Epithelial cell of proximal tubule (primary cell): ENCODE measurements around the gene DGKE. TPM values are rescaled to one million over a fixed set of nuclear protein-coding genes. Genes with fewer than 3 reads are reported as not detected.

Experiments used
- DNase-seq: peaks from one replicate; pipeline ENCODE4 v3.0.0-alpha.2; 2011; ENCODE audit warnings: low read depth
- H3K4me3 ChIP-seq: 2 replicates; pipeline ENCODE4 v1.5.1; 2011; ENCODE audit warnings: low read depth, mild to moderate bottlenecking, low read length
- total RNA-seq: library from RNA; depleted of rRNA; stranded (reverse); fragments of >200 nt; gene quantifications from 2 replicates; pipeline ENCODE4 v1.2.3, GENCODE V29; 2015
- TF ChIP-seq, protein P1 (sequence below): conservative IDR thresholded peaks from 2 replicates; pipeline ENCODE4 v1.5.1; 2012; ENCODE audit warnings: low read depth, mild to moderate bottlenecking, low read length

DGKE gene
- total RNA-seq, 1 donor from 2014 or later = 3.3 TPM

DNA sequence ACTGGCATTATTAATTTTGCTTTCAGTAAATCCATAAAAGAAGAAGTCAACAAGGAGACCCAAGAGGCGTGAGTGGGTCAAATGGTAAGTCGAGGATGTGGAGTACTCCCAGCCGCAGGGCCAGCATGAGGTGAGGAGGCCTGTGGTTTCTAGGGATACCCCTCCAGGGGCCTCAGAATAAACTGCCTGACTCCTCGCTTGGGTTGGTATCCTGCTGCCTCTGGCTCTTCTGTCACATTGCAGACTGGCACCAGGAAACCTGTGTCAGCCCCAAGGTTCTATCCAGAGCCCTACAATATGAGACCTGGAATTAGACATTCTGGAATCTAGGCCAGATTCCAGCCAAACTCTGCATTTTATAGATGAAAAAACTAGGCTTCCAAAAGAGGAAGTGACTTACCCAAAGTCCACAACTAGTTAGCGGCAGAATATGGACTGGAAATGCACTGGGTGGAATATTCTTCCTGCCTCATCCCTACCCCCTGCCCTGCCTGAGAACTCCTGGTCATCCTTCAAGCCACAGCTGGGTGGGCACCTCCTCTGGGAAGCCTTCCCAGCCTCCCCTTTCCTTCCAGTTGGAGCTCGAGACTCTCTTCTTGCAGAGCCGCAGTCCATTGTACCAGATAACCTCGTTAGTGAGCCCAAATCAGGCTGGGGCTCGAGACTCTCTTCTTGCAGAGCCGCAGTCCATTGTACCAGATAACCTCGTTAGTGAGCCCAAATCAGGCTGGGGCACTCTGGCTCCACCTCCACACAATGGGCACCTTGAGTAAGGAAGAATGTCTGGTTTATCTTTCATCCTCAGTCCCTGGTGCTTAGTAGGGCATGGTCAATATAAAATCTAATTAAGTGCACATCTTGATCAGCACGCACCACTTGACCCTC lies 22.8 kb upstream of the DGKE start:
- no peak for DNase-seq
- TF ChIP-seq, protein P1, sequence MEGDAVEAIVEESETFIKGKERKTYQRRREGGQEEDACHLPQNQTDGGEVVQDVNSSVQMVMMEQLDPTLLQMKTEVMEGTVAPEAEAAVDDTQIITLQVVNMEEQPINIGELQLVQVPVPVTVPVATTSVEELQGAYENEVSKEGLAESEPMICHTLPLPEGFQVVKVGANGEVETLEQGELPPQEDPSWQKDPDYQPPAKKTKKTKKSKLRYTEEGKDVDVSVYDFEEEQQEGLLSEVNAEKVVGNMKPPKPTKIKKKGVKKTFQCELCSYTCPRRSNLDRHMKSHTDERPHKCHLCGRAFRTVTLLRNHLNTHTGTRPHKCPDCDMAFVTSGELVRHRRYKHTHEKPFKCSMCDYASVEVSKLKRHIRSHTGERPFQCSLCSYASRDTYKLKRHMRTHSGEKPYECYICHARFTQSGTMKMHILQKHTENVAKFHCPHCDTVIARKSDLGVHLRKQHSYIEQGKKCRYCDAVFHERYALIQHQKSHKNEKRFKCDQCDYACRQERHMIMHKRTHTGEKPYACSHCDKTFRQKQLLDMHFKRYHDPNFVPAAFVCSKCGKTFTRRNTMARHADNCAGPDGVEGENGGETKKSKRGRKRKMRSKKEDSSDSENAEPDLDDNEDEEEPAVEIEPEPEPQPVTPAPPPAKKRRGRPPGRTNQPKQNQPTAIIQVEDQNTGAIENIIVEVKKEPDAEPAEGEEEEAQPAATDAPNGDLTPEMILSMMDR = no peak
- H3K4me3 ChIP-seq = no peak overlapping the region

DNA sequence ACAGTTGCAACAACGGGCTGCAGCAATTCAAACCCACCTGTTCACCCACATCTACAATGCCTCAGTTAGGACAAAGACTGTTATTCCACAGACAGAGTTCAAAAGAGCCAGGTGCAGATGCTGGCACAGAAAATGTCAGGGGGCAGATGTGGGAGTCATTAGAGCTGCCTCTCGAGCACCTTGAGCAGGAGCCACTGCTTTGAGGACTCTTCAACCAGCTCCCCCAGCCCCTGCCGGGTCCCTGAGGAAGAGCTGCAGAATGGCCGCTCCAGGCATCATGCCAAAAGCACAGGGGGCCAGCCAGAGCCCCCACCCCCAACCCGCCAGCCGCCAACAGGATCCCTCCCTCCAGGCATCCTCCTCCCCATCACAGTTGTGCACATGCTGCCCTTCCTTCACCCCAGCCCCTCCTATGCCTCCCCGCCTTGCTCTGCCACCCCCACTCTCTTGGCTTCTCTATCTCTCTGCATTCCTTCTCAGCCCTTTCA lies 21.0 kb upstream of the DGKE start:
- H3K4me3 ChIP-seq = no peak overlapping the region
- TF ChIP-seq, protein P1 = no peak
- no peak for DNase-seq

DNA sequence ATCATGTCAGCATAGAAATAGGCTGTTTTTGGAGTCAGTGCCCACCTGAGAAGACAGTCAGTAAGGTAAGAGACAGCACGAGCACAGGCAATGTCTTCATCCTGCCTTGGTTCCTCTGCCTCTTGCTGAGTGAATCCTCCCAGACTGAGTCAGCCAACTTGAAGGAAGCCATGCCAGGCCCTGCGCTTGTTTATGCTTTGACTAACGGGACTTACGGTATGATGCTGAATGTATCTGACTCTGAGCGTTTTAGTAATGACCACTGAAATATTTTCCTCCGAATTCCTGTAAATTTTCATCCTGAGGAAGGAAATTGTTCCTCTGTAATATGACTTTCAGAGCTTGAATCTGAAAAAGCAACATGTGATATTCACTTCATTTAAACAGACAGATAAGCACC lies 18.2 kb upstream of the DGKE start:
- H3K4me3 ChIP-seq = no peak overlapping the region
- no peak for DNase-seq
- TF ChIP-seq, protein P1 = no peak

DNA sequence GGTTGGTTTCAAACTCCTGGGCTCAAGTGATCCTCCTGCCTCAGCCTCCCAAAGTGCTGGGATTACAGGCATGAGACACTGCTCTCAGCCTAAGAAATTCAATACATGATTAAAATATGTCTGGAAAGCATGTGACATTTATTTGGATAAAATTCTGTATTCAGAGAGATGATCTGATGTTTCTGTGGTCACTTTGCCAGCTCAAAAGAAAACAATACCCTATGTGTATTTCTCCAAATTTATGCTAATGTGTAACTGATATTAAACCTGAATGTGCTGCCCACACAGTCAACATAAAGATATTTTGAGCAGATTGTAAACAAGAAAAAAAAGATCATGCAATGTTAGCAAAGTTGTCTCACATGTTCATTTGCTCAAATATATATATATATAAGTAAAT lies 16.9 kb upstream of the DGKE start:
- TF ChIP-seq, protein P1 = no peak

DNA sequence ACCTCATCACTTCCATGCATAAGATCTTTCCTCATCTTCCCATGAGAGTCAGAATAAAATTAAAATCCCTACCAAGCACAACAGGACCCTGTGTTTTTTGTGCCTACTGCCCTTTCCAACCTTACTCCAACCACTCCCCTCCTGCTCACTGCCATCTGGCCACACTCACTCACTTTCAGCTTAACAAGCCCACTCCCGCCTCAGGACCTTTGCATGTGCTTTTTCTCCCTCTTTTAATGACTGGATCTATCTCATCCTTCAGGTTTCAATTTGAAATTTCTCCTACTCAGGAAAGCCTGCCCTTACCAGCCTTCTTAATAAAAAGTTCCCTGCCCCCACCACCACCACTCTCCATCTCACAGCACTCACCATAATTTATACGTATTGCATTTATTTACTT lies 14.9 kb upstream of the DGKE start:
- H3K4me3 ChIP-seq = no peak overlapping the region
- DNase-seq = no peak
- TF ChIP-seq, protein P1 = no peak

More for the DNA sequence above, 16.9 kb upstream of the DGKE start:
- no peak for DNase-seq
- no peak overlapping the region for H3K4me3 ChIP-seq

DNA sequence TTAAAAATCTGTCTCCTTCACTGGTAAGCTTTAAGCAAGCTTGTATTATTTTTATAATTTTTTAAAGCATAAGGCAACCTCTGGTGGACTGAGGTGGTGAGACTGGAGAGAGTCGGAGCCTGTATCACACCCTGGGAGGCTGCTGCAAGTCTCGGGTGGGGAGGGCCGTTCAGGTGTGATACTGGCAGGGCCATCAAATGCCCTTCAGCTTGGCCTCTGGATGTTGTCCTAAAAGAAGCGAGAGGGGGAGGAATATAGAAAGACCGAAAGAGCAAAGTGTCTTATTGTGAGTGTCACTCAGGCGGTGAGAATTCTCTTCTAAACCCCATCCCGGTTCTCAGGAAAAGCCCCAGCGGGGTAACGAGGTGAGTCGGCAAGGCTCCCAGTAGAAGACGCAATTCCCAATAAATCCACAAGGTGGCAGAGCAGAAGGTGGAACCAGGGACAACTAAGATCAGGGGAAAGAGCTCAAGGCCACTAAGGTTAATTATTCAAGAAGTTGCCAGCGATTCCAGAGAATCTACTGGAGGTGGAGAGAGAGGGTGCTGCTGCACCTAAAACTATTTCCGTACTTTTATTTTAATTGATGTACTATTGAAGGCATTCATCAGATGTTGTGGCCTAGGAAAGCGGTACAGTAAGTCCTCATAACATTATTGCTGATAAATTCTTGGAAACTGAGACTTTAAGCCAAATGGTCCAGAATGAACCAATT lies 14.4 kb upstream of the DGKE start:
- peak; percentile 46 for DNase-seq
- H3K4me3 ChIP-seq = no peak overlapping the region
- TF ChIP-seq, protein P1 = peak; percentile 76
